Nucleus accumbens (tissue), 56 donors: ENCODE data around the gene COMT.
A peak's percentile ranks its signal among the peaks of the same experiment; 100 is the strongest.

ENCODE experiments used
- DNase-seq, 56 donors: peaks; one replicate each; lab custom pipeline; 2025; lab: John Stamatoyannopoulos, UW

The COMT gene

GRCh38 chr22:19941365-19942082 is at the start of gene COMT, which contains the start of gene TXNRD2:
Gene COMT (plus strand): TSS chr22:19941772. CDS start chr22:19962527, 20,755 bp downstream.
Gene TXNRD2 (minus strand): TSS chr22:19941818. CDS start chr22:19941803, 15 bp downstream.
- DNase-seq: peak in 37 of 56 donors; percentile 20 to 73 (median 39)

- DNase-seq: peak in 6 of 56 donors; percentile 7 to 44 (median 10)
Observed at GRCh38 chr22:19892257-19892879, 49.2 kb upstream of the COMT start.

GRCh38 chr22:19892925-19893324 is 48.6 kb upstream of the COMT start:
- DNase-seq: no peak

GRCh38 chr22:19893363-19893762 is 48.2 kb upstream of the COMT start:
- DNase-seq: no peak

GRCh38 chr22:19895160-19895849 is 46.3 kb upstream of the COMT start:
- DNase-seq: no peak

- no peak for DNase-seq
Observed at GRCh38 chr22:19896665-19897355, 44.8 kb upstream of the COMT start.

- no peak for DNase-seq
Observed at GRCh38 chr22:19897726-19898125, 43.8 kb upstream of the COMT start.

GRCh38 chr22:19898145-19898544 is 43.4 kb upstream of the COMT start:
- DNase-seq: no peak

- no peak for DNase-seq
Observed at GRCh38 chr22:19898831-19899567, 42.6 kb upstream of the COMT start.

- DNase-seq: no peak
Observed at GRCh38 chr22:19900707-19901436, 40.7 kb upstream of the COMT start.

- no peak for DNase-seq
Observed at GRCh38 chr22:19901577-19902244, 39.9 kb upstream of the COMT start.

GRCh38 chr22:19902245-19902715 is 39.3 kb upstream of the COMT start:
- DNase-seq: no peak

GRCh38 chr22:19903031-19903430 is 38.5 kb upstream of the COMT start:
- DNase-seq: no peak

- DNase-seq: no peak
Observed at GRCh38 chr22:19903513-19903912, 38.1 kb upstream of the COMT start.

- DNase-seq: no peak
Observed at GRCh38 chr22:19904174-19904856, 37.3 kb upstream of the COMT start.

GRCh38 chr22:19904935-19905334 is 36.6 kb upstream of the COMT start:
- no peak for DNase-seq

- DNase-seq: no peak
Observed at GRCh38 chr22:19905347-19906276, 36.0 kb upstream of the COMT start.
